HG03342 (cell line): ENCODE measurements around the gene ATF7.

Experiments used
- ATAC-seq: cut with Tn5 transposase; IDR thresholded peaks from one replicate; pipeline ENCODE4 v1.9.1; 2021; ENCODE audit warnings: mild to moderate bottlenecking, moderate library complexity; ENCODE audit not compliant: unreplicated experiment

Gene ATF7

GRCh38 chr12:53504004-53504920, 121.9 kb downstream of the ATF7 start:
- ATAC-seq, result no peak

- no peak for ATAC-seq
Measured at GRCh38 chr12:53502983-53503728, 123.0 kb downstream of the ATF7 start.

- no peak for ATAC-seq
Measured at GRCh38 chr12:53502331-53502730, 123.9 kb downstream of the ATF7 start.

- ATAC-seq, result no peak
Measured at GRCh38 chr12:53501615-53502181, 124.5 kb downstream of the ATF7 start.

GRCh38 chr12:53500776-53501614, 125.2 kb downstream of the ATF7 start, which contains the start of gene TARBP2:
Gene TARBP2, plus strand, starts transcription at chr12:53501283. Its CDS starts 126 bp downstream, at chr12:53501409.
- peak; percentile 73 for ATAC-seq

GRCh38 chr12:53500142-53500775, 125.9 kb downstream of the ATF7 start:
- ATAC-seq, result no peak

GRCh38 chr12:53499266-53500141, 126.7 kb downstream of the ATF7 start, which contains the start of gene MAP3K12:
Gene MAP3K12, minus strand, starts transcription at chr12:53499458. Its CDS starts 12,067 bp downstream, at chr12:53487391.
- no peak for ATAC-seq

GRCh38 chr12:53498235-53498630, 127.9 kb downstream of the ATF7 start:
- ATAC-seq, result no peak

- ATAC-seq, result no peak
Measured at GRCh38 chr12:53497461-53497860, 128.7 kb downstream of the ATF7 start.

- no peak for ATAC-seq
Measured at GRCh38 chr12:53496752-53497032, 129.5 kb downstream of the ATF7 start.

- ATAC-seq, result no peak
Measured at GRCh38 chr12:53495903-53496751, 130.1 kb downstream of the ATF7 start.

GRCh38 chr12:53493610-53494391, 132.4 kb downstream of the ATF7 start:
- ATAC-seq, result no peak

- ATAC-seq, result peak; percentile 93
Measured at GRCh38 chr12:53492830-53493609, 133.2 kb downstream of the ATF7 start.

GRCh38 chr12:53492188-53492587, 134.0 kb downstream of the ATF7 start:
- no peak for ATAC-seq

- ATAC-seq, result no peak
Measured at GRCh38 chr12:53489242-53489864, 136.8 kb downstream of the ATF7 start.

GRCh38 chr12:53486736-53487487, 139.3 kb downstream of the ATF7 start:
- no peak for ATAC-seq
